Adrenal gland (tissue), 12 donors: ENCODE data around the gene SECTM1. TPM values are rescaled to one million over a fixed set of nuclear protein-coding genes. Genes with fewer than 3 reads are reported as not detected.

Experiments
- DNase-seq, 7 donors: peaks; one replicate each; pipeline ENCODE4 v3.0.0-alpha.2; 2019 to 2020
- H3K27ac ChIP-seq, 5 donors: fragments of 200-600 bp; sonication (generic) in 4 of 5; 1 replicate in 3 of 5; 2 replicates in 2 of 5; pipeline versions ENCODE4 v1.5.1 to v1.8.0; 2016 to 2020; ENCODE audit warnings: mild to moderate bottlenecking in 1 of 5
- H3K27me3 ChIP-seq: fragments of 200-600 bp; 2 replicates; pipeline ENCODE4 v1.8.0; 2021
- H3K36me3 ChIP-seq, 2 donors: fragments of 200-600 bp; replicated peaks in 1 of 2; 1 replicate in 1 of 2; 2 replicates in 1 of 2; pipeline versions ENCODE4 v1.5.1 to v1.8.0; 2018 to 2022
- H3K4me1 ChIP-seq, 2 donors: fragments of 200-600 bp; replicated peaks in 1 of 2; 1 replicate in 1 of 2; 2 replicates in 1 of 2; pipeline versions ENCODE4 v1.5.1 to v1.8.0; 2018 to 2021
- H3K4me3 ChIP-seq, 4 donors: fragments of 200-600 bp; sonication (generic) in 3 of 4; one replicate each; pipeline ENCODE4 v1.5.1; 2016 to 2018
- H3K9me3 ChIP-seq, 3 donors: fragments of 200-600 bp; sonication (generic) in 1 of 3; replicated peaks in 1 of 3; 1 replicate in 2 of 3; 2 replicates in 1 of 3; pipeline versions ENCODE4 v1.5.1 to v1.8.0; 2016 to 2021
- POLR2A ChIP-seq, 2 donors: fragments of 450-650 bp; IDR thresholded peaks; one replicate each; pipeline ENCODE4 v1.6.1; 2017; ENCODE audit warnings: antibody characterized with exemption in 2 of 2, mild to moderate bottlenecking in 2 of 2, moderate library complexity in 1 of 2
- WGBS, 4 donors: extraction: QIAGEN DNeasy Blood & Tissue Kit in 2 of 4; methylation state at CpG; one replicate each; pipeline versions ENCODE4 v1.1.5 to v1.1.7; 2013 to 2017; 5-methylcytosine and 5-hydroxymethylcytosine counted together
- intact Hi-C, 2 donors: fragments of 100-400 bp; cut with DNase I; formaldehyde crosslinking; loops; one replicate each; pipeline versions ENCODE4 v1.14.1 to v1.15.0; 2022 to 2023
- polyA plus RNA-seq, 3 donors: library from polyadenylated mRNA; stranded (reverse); fragments of 200-250 nt in 2 of 3; fragments of 350-450 nt in 1 of 3; fragmentation: Illumina TruSeq in 1 of 3; extraction: RNeasy Lipid Tissue Mini Kit (QIAGEN cat#74804) in 1 of 3; gene quantifications; one replicate each; pipeline ENCODE4 v1.2.3, GENCODE V29; 2013 to 2014
- total RNA-seq, 9 donors: library from RNA; depleted of rRNA in 4 of 9; stranded (reverse); fragments of >200 nt in 4 of 9; fragments of 120-200 nt in 1 of 9; fragmentation: NEBNext Ultra II Directional in 1 of 9; extraction: Animal tissue kit (Norgen Biotek cat#: 25700) in 1 of 9; gene quantifications; one replicate each; pipeline versions ENCODE4 v1.1.0 to v1.2.4, GENCODE V29; 2013 to 2023
- TF ChIP-seq, protein P1 (sequence below), 6 experiments: fragments of 450-650 bp in 4 of 6; fragments of 200-600 bp in 2 of 6; sonication (generic) in 1 of 6; IDR thresholded peaks; 1 replicate in 5 of 6; 2 replicates in 1 of 6; pipeline versions ENCODE4 v1.5.1 to v1.8.0; 2016 to 2021; ENCODE audit warnings: antibody characterized with exemption in 6 of 6, mild to moderate bottlenecking in 2 of 6, moderate library complexity in 1 of 6
- donor health status: healthy with polysubstance abuse.
- donor health status: Bipolar disorder and iron deficiency.
- donor health status: DM: yes; HTN: yes; CAD: no.
- donor health status: DM: no; HTN: no; CAD: no.
- donor health status: DM: no; HTN: no; CAD: no.
- donor health status: DM: yes; HTN: yes; CAD: no.

Gene SECTM1
- total and polyA plus RNA-seq, 12 donors = 1.2 to 24.3 (median 5.9) TPM

DNA sequence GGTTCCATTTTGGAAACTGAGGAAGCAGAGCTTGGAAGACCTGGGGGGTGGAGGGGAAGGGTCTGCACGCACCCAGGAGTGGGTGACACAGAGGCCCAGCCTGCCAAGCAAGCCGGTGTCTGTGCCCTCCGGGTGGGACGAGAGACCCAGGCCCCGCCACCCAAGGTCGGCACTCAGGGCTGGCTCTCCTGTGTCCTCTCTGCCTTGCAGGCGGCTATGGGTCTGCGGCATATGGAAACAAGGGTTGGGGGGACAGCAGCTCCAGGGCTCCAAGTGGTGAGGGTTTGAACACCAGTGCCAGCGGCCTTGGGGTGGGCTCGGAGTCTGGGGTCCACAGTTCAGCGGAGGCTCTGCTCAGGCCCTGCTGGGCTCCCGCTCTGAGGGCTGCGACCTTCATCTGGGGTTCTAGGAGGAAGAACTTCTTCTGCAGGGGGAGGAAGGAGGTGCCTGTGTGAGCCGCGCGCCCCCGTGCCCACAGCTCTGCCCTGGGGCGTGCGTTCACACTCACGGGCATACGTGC is 11.6 kb downstream of the SECTM1 start:
- Histone ChIP-seq H3K36me3 (no peaks in the 10 kb centered on the region), H3K9me3 (no peaks in the 10 kb centered on the region)
- no peak for DNase-seq

DNA sequence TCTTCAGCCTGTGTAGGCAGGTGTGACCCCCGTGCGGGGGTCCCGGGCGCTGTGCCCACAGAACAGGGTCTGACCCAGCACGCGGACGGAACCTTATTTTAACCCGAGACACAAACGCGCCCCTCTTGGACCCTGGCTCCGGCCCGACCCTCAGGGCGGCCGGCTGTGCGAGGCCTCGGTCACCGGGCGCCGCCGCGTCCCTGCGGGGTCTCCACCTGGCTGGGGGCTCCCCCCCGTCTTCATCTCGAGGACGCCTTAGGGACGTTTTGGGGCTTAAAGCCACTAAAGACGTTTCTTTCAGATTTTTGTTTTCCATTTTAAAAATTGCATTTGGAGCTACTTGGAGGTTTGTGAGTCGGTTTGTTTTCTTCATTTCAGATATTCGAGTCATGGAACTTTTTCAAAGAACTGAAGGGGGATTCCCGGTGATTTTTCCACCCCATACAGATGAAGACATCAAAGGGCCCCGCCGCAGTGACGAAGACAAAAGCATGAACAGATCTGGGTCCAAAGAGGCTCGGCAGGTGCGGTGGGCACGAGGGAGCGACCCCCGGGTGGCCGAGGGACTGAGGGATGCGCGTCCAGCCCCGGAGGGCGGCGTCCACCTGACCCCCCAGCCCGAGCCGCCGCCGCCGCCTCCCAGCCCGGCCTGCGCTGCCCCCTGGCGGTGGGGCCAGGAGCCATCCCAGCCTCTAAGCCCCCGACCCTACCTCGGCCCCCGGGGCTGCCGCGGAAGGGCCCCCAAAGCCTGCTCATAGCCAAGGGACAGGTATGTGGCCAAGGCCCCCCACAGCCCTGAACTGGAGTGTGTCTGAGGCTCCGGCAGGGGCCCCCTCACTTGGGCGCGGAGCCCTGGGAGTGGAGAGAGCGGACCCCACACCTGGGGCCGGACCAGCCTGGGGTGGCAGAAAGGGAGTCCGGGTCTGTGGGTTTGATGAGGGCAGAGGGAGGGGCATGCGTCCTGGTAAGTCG is 12.3 kb downstream of the SECTM1 start:
- Histone ChIP-seq H3K4me3 (no peak overlapping the region), H3K27me3 (no peaks in the 10 kb centered on the region), H3K4me1 (no peaks in the 10 kb centered on the region), H3K9me3 (no peaks in the 10 kb centered on the region), H3K36me3 (no peaks in the 10 kb centered on the region), H3K27ac (no peak overlapping the region)
- TF ChIP-seq, protein P1, sequence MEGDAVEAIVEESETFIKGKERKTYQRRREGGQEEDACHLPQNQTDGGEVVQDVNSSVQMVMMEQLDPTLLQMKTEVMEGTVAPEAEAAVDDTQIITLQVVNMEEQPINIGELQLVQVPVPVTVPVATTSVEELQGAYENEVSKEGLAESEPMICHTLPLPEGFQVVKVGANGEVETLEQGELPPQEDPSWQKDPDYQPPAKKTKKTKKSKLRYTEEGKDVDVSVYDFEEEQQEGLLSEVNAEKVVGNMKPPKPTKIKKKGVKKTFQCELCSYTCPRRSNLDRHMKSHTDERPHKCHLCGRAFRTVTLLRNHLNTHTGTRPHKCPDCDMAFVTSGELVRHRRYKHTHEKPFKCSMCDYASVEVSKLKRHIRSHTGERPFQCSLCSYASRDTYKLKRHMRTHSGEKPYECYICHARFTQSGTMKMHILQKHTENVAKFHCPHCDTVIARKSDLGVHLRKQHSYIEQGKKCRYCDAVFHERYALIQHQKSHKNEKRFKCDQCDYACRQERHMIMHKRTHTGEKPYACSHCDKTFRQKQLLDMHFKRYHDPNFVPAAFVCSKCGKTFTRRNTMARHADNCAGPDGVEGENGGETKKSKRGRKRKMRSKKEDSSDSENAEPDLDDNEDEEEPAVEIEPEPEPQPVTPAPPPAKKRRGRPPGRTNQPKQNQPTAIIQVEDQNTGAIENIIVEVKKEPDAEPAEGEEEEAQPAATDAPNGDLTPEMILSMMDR (IDR thresholded peaks at IDR 0.05) = peak; percentile 60 to 91 (median 84)
- no peak for TF ChIP-seq POLR2A (IDR thresholded peaks at IDR 0.05)
- peak in 1 of 7 donors; percentile 37 for DNase-seq
- 43 to 68% (median 45%) methylated on average over 39 to 65 of the region's 65 CpGs for WGBS, 4 donors
- intact Hi-C loops = loop anchor here (2.0 to 5.0 kb wide), 2 partner anchors 82 to 84 kb away; no protein-coding TSS in a partner anchor

More for the DNA sequence above, 11.6 kb downstream of the SECTM1 start:
- H3K27ac ChIP-seq = no peak overlapping the region
- intact Hi-C loops = loop anchor here (2.0 to 5.0 kb wide), 2 partner anchors 83 to 85 kb away; no protein-coding TSS in a partner anchor
- WGBS, 4 donors = 38 to 58% (median 55%) methylated on average over 4 to 21 of the region's 21 CpGs
- no peak for TF ChIP-seq POLR2A (IDR thresholded peaks at IDR 0.05)
- TF ChIP-seq, protein P1 (IDR thresholded peaks at IDR 0.05) = no peak
- H3K4me3 ChIP-seq = no peak overlapping the region
- H3K4me1 ChIP-seq = no peaks in the 10 kb centered on the region
- no peaks in the 10 kb centered on the region for H3K27me3 ChIP-seq

DNA sequence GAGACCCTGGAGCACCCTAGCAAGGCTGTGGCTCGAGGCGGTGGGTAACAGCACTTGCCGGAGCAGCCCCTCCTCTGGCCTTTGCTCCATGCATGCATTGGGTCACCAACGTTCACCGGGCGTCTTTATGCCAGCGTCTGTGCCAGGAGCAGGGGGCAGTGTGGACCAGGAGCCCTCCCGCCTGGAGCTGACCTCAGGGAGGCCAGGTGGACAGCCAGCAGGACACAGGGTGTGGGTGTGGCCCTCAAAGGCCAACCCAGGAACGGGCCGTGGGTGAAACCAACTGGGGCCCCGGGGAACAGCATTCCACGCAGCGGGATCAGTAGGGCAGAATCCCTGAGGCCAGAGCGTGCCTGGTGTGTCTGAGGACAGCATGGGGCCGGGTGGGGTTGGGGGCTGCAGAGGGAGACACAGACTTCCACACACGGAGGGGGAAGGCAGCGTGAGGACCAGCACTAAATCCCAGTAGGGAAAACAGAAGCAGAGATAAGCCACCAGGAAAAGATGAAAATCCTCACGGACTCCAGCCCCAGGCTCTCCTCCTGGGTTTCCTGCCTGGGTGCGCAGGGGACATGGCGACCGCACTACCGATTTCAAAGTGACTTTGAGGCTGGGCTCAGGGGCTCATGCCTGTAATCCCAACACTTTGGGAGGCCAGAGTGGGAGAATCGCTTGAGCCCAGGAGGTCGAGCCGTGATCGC is 13.3 kb downstream of the SECTM1 start:
- TF ChIP-seq POLR2A (IDR thresholded peaks at IDR 0.05) = no peak
- TF ChIP-seq, protein P1 (IDR thresholded peaks at IDR 0.05) = no peak
- Histone ChIP-seq H3K4me1 (no peaks in the 10 kb centered on the region), H3K4me3 (no peak overlapping the region), H3K27ac (no peak overlapping the region), H3K36me3 (no peaks in the 10 kb centered on the region), H3K27me3 (no peaks in the 10 kb centered on the region), H3K9me3 (no peaks in the 10 kb centered on the region)
- WGBS, 4 donors = 75 to 80% (median 76%) methylated on average over 13 to 26 of the region's 26 CpGs
- intact Hi-C loops = loop anchor here (2.0 to 5.0 kb wide), 2 partner anchors 81 to 83 kb away; no protein-coding TSS in a partner anchor
- no peak for DNase-seq
